Neural progenitor cell (in vitro differentiated cells): Measurements from ENCODE around the gene PCTP.

Experiments used
- EZH2phosphoT487 ChIP-seq: fragments of 200-600 bp; sonication (generic); IDR thresholded peaks from 2 replicates; pipeline ENCODE4 v1.6.1; 2017; ENCODE audit warnings: antibody characterized with exemption
- TF ChIP-seq, protein P1 (sequence below): fragments of 200-600 bp; sonication (generic); IDR thresholded peaks from 2 replicates; pipeline ENCODE4 v1.5.1; 2017; ENCODE audit warnings: antibody characterized with exemption, mild to moderate bottlenecking

DNA sequence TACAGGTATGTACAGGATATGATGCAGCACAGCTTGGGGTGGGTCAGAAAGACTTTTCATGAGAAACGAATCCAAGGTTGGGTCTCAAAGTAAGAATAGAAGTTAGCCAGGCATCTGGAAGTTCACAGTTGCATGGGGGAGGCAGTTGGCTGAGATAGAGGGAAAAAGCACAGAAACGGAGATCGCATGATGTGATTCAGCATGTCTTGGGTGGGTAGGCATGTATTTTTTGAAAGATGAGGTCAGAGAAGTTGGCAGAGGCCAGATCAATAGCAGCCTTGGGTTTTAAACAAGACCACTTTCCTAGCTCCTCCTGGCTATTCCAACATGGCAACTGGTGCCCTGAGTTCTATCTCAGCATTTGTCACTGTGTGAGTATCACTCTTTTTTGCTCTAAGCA, 67.2 kb downstream of the PCTP start:
- TF ChIP-seq, protein P1, sequence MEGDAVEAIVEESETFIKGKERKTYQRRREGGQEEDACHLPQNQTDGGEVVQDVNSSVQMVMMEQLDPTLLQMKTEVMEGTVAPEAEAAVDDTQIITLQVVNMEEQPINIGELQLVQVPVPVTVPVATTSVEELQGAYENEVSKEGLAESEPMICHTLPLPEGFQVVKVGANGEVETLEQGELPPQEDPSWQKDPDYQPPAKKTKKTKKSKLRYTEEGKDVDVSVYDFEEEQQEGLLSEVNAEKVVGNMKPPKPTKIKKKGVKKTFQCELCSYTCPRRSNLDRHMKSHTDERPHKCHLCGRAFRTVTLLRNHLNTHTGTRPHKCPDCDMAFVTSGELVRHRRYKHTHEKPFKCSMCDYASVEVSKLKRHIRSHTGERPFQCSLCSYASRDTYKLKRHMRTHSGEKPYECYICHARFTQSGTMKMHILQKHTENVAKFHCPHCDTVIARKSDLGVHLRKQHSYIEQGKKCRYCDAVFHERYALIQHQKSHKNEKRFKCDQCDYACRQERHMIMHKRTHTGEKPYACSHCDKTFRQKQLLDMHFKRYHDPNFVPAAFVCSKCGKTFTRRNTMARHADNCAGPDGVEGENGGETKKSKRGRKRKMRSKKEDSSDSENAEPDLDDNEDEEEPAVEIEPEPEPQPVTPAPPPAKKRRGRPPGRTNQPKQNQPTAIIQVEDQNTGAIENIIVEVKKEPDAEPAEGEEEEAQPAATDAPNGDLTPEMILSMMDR = no peak
- no peak for TF ChIP-seq EZH2phosphoT487
